NCI-H2107 treated with DMSO at 0.1 percent for 48 hours (cell line): ENCODE measurements around the gene APOBEC3H.

Source experiments
- DNase-seq: peaks from one replicate; lab custom pipeline; 2025; ENCODE audit not compliant: unreplicated experiment; lab: John Stamatoyannopoulos, UW

APOBEC3H gene

DNA sequence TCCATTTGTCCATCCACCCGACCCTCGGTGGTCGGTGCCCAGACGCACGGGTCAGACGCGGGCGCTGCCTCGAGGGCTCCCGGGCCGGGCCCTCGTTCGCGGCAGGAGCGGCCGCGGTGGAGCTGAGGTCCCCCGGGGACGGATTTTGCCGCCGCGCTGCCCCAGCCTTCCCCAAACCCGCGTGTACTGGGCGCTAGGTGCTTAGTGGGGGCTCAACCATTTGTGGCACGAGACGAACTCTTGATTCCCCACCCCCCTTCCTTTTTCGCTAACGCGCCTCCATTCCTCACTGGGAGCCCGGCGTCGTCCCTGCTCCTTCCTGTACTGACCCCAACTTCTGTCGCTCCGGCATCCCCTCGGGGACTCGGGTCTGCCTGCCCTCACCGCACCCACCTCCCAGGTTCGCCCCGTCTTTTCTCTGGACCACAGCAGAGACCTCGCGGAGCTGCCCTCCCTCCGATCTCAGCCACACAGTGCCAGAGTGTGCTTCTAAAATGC, 56.2 kb downstream of the APOBEC3H start:
- DNase-seq = no peak
